Prostate gland (tissue), 2 donors: ENCODE data around the gene ACTL8. TPM values are rescaled to one million over a fixed set of nuclear protein-coding genes. Genes with fewer than 3 reads are reported as not detected.

Experiments used
- DNase-seq: peaks from one replicate; pipeline ENCODE4 v3.0.0-alpha.2; 2019; ENCODE audit warnings: low spot score
- H3K27ac ChIP-seq, 2 donors: fragments of 200-600 bp; sonication (generic); 2 replicates each; pipeline ENCODE4 v1.5.1; 2017 to 2019
- H3K27me3 ChIP-seq: fragments of 200-600 bp; sonication (generic); replicated peaks from 2 replicates; pipeline ENCODE4 v1.5.1; 2019; ENCODE audit not compliant: insufficient read depth
- H3K36me3 ChIP-seq, 2 donors: fragments of 200-600 bp; sonication (generic); 1 replicate in 1 of 2; 2 replicates in 1 of 2; pipeline versions ENCODE4 v1.5.1 to v1.8.1; 2017 to 2019
- H3K4me1 ChIP-seq: fragments of 200-600 bp; sonication (generic); replicated peaks from 2 replicates; pipeline ENCODE4 v1.5.1; 2019
- H3K4me3 ChIP-seq, 2 donors: fragments of 200-600 bp; sonication (generic); 2 replicates each; pipeline ENCODE4 v1.5.1; 2017 to 2019
- H3K9me3 ChIP-seq: fragments of 200-600 bp; sonication (generic); 2 replicates; pipeline ENCODE4 v1.5.1; 2017
- POLR2A ChIP-seq: fragments of 450-650 bp; IDR thresholded peaks from one replicate; pipeline ENCODE4 v1.6.1; 2016; ENCODE audit warnings: antibody characterized with exemption, mild to moderate bottlenecking
- POLR2AphosphoS5 ChIP-seq: sonication (generic); formaldehyde crosslinking; IDR thresholded peaks from one replicate; pipeline ENCODE4 v1.6.1; 2017; ENCODE audit warnings: antibody characterized with exemption
- WGBS: methylation state at CpG from one replicate; pipeline ENCODE4 v1.1.5; 2018; 5-methylcytosine and 5-hydroxymethylcytosine counted together
- intact Hi-C: fragments of 100-400 bp; cut with DNase I; formaldehyde crosslinking; loops from one replicate; pipeline ENCODE4 v1.14.2; 2022
- total RNA-seq, 2 donors: library from RNA; depleted of rRNA; stranded (reverse); fragments of >200 nt; gene quantifications; one replicate each; pipeline ENCODE4 v1.1.0, GENCODE V29; 2016
- TF ChIP-seq, protein P1 (sequence below), 4 experiments: fragments of 200-600 bp in 2 of 4; fragments of 450-650 bp in 2 of 4; sonication (generic) in 2 of 4; IDR thresholded peaks; 1 replicate in 3 of 4; 2 replicates in 1 of 4; pipeline ENCODE4 v1.5.1; 2016 to 2019; ENCODE audit warnings: antibody characterized with exemption in 4 of 4, mild to moderate bottlenecking in 2 of 4, moderate library complexity in 2 of 4

The ACTL8 gene
- total RNA-seq, 2 donors from 2014 or later, result 5.9 TPM; not detected in 1

DNA sequence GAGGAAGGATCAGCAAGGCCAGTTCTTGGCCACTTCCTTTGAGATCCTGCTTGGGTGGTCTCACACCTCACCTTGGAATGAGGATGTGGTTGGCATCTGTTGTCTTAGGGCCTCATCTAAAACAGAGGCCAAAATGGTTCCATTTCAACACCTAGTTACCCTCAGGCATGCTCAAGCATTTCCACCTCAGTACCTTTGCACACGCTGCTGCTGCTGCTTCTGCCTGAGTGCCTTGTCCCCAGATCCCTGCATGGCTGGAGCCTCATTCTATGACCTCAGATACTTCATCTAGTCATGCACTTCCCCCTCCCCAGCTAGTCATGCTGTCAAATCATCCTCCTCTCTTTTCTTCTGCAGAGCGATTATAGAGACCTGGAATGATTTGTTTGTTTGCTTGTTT lies 86.8 kb downstream of the ACTL8 start:
- intact Hi-C loops, result no loop called here
- Histone ChIP-seq H3K36me3 (no peaks in the 10 kb centered on the region), H3K9me3 (no peaks in the 10 kb centered on the region), H3K27ac (no peak overlapping the region), H3K4me1 (no peaks in the 10 kb centered on the region), H3K27me3 (peaks cover 5% of the 10 kb centered on the region), H3K4me3 (no peak overlapping the region)
- WGBS, result 34% methylated on average over 2 of the region's 2 CpGs
- TF ChIP-seq, protein P1, sequence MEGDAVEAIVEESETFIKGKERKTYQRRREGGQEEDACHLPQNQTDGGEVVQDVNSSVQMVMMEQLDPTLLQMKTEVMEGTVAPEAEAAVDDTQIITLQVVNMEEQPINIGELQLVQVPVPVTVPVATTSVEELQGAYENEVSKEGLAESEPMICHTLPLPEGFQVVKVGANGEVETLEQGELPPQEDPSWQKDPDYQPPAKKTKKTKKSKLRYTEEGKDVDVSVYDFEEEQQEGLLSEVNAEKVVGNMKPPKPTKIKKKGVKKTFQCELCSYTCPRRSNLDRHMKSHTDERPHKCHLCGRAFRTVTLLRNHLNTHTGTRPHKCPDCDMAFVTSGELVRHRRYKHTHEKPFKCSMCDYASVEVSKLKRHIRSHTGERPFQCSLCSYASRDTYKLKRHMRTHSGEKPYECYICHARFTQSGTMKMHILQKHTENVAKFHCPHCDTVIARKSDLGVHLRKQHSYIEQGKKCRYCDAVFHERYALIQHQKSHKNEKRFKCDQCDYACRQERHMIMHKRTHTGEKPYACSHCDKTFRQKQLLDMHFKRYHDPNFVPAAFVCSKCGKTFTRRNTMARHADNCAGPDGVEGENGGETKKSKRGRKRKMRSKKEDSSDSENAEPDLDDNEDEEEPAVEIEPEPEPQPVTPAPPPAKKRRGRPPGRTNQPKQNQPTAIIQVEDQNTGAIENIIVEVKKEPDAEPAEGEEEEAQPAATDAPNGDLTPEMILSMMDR (IDR thresholded peaks at IDR 0.05), result no peak
- TF ChIP-seq POLR2AphosphoS5 (no peak), POLR2A (no peak)
- DNase-seq, result no peak

DNA sequence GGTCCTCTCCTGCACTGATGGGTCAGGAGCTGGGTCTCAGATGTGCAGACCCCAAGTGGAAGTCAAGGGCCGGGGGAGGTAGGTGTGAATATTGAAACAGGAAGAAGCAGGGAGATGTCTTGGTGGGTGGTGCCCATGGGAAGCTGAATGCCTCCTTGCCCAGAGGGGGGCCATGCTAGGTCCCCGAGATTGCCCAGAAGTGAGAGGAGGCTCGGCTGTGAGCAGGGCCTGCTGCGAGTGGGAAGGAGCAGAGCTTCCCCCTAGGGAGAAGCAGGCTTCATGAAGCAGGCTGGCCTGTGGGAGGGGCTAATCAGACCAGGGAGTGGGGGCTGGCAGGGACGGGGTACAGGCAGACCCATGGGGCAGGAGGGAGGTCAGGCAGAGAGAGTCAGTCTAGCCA lies 87.6 kb downstream of the ACTL8 start:
- intact Hi-C loops, result no loop called here
- Histone ChIP-seq H3K36me3 (no peaks in the 10 kb centered on the region), H3K4me1 (no peaks in the 10 kb centered on the region), H3K27ac (no peak overlapping the region), H3K4me3 (no peak overlapping the region), H3K9me3 (no peaks in the 10 kb centered on the region), H3K27me3 (peaks cover 5% of the 10 kb centered on the region)
- DNase-seq, result no peak
- TF ChIP-seq, protein P1 (IDR thresholded peaks at IDR 0.05), result no peak
- no peak for TF ChIP-seq POLR2A
- TF ChIP-seq POLR2AphosphoS5, result no peak
- 43% methylated on average over 5 of the region's 5 CpGs for WGBS

DNA sequence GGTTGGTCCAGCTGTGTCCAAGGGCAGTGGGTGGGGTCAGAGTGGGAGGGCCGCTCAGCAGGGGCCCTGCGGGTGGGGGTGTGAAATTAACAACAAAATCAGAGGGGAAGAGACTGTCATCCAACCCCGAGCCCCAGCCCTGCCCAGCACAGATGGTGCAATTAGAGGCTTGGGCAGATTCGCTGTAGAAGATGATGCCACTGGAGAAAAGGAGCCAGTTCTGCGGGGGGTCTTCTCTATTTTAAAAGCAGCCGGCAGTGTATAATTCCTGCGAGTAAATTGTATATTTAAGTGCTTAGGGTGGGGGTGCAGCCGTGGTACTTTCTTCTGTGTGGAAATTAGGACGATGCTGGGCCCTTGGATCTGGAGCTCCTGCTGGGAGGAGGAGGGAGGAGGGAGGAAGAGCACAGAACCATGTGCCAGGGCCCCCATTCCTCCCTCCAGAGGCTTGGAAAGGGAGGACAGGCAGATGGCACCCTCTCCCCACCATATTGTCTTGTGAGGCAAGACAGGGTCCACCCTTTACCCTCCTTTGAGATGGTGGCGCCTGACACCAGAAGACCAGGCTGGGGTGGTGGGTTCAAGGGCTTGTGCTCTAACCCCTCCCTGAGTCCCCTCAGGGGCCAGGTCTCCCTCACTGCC lies 89.2 kb downstream of the ACTL8 start:
- TF ChIP-seq, protein P1 (IDR thresholded peaks at IDR 0.05), result no peak
- TF ChIP-seq POLR2AphosphoS5 (no peak), POLR2A (no peak)
- Histone ChIP-seq H3K27me3 (peaks cover 5% of the 10 kb centered on the region), H3K27ac (no peak overlapping the region), H3K9me3 (no peaks in the 10 kb centered on the region), H3K36me3 (no peaks in the 10 kb centered on the region), H3K4me1 (no peaks in the 10 kb centered on the region), H3K4me3 (no peak overlapping the region)
- 30% methylated on average over 10 of the region's 10 CpGs for WGBS
- no peak for DNase-seq
- intact Hi-C loops, result no loop called here

DNA sequence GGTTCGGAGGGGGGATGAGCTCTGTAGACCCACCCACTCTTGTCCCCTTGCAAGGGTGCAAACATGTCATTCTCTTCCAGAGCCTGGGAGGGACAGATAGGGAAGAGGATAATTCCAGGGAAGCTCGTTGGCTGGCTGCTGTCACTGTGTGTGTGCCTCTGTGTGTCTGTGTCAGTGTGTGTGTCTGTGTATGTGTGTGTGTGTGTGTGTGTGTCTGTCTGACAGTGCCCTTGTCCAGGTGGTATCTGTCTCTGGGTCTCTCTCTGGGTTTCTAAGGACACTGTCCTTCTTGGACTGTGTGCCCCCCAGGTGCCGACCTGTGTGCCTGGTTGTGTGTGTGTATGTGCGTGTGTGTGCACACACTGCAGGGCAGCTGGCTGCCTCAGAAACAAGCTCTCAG lies 90.5 kb downstream of the ACTL8 start:
- Histone ChIP-seq H3K36me3 (no peaks in the 10 kb centered on the region), H3K4me3 (no peak overlapping the region), H3K4me1 (no peaks in the 10 kb centered on the region), H3K27ac (no peak overlapping the region), H3K27me3 (peaks cover 5% of the 10 kb centered on the region), H3K9me3 (no peaks in the 10 kb centered on the region)
- no peak for TF ChIP-seq POLR2AphosphoS5
- no peak for TF ChIP-seq POLR2A
- TF ChIP-seq, protein P1 (IDR thresholded peaks at IDR 0.05), result no peak
- no peak for DNase-seq
- WGBS, result 34% methylated on average over 4 of the region's 4 CpGs
- intact Hi-C loops, result no loop called here

DNA sequence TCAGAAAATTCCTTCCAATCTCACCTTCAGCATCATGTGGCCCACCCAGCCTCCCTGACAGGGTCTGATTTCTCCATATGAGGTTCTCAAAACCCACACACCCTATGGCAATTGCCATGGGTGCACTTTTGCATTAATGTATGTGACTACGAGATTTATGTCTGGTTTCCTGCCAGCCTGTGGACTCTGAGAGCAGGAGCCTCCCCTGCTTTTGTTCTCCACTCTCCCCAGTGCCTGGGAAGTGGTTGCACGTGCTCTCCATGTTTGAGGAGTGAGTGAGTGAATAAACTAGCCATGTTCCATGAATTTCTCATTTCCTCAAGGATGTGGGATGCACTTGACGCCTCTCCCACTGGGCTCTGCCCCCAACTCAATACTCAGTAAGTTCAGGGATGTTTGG lies 91.2 kb downstream of the ACTL8 start:
- no peak for DNase-seq
- Histone ChIP-seq H3K27me3 (peaks cover 5% of the 10 kb centered on the region), H3K4me3 (no peak overlapping the region), H3K9me3 (no peaks in the 10 kb centered on the region), H3K27ac (no peak overlapping the region), H3K36me3 (no peaks in the 10 kb centered on the region), H3K4me1 (no peaks in the 10 kb centered on the region)
- TF ChIP-seq POLR2A (no peak), POLR2AphosphoS5 (no peak)
- TF ChIP-seq, protein P1 (IDR thresholded peaks at IDR 0.05), result no peak
- intact Hi-C loops, result no loop called here
- 29% methylated on average over 3 of the region's 3 CpGs for WGBS
